Stimulated activated CD8-positive, alpha-beta memory T cell treated with anti-CD3 and anti-CD28 coated beads, Interleukin-4, amount 100 ng/mL, for 1 hour (primary cell): ENCODE data around the gene ZBTB3.
"Not testable (repeated sequence)": the region's sequence is repeated elsewhere in the genome, so short reads cannot be mapped to it uniquely, and the experiment has no call there.

ENCODE experiments used
- DNase-seq, 2 donors: peaks; one replicate each; pipeline ENCODE4 v3.0.0-alpha.2; 2020; ENCODE audit warnings: low read depth in 2 of 2, low spot score in 1 of 2

Gene ZBTB3

GRCh38 chr11:62716206-62716605 lies 37.8 kb downstream of the ZBTB3 start:
- no peak for DNase-seq

- DNase-seq: no peak
Measured at GRCh38 chr11:62715150-62716130, 38.5 kb downstream of the ZBTB3 start.

- DNase-seq: no peak
Measured at GRCh38 chr11:62713343-62713742, 40.6 kb downstream of the ZBTB3 start.

- no peak for DNase-seq
Measured at GRCh38 chr11:62712861-62713260, 41.1 kb downstream of the ZBTB3 start.

- no peak for DNase-seq
Measured at GRCh38 chr11:62712276-62712812, 41.6 kb downstream of the ZBTB3 start.

- no peak for DNase-seq
Measured at GRCh38 chr11:62710001-62710345, 44.0 kb downstream of the ZBTB3 start.

- DNase-seq: peak; percentile 94
Measured at GRCh38 chr11:62709247-62710000, 44.5 kb downstream of the ZBTB3 start.

GRCh38 chr11:62708793-62709192 lies 45.2 kb downstream of the ZBTB3 start:
- no peak for DNase-seq

GRCh38 chr11:62708392-62708791 lies 45.6 kb downstream of the ZBTB3 start:
- no peak for DNase-seq

- no peak for DNase-seq
Measured at GRCh38 chr11:62707277-62707861, 46.6 kb downstream of the ZBTB3 start, which contains the start of the genes BSCL2 and GNG3. Gene BSCL2 (minus strand): TSS chr11:62707424. CDS start chr11:62707195, 229 bp downstream. Gene GNG3 (plus strand): TSS chr11:62707676. CDS start chr11:62708296, 620 bp downstream.

- DNase-seq: no peak
Measured at GRCh38 chr11:62706850-62707247, 47.1 kb downstream of the ZBTB3 start.

GRCh38 chr11:62705880-62706849 lies 47.8 kb downstream of the ZBTB3 start:
- DNase-seq: peak; percentile 90 to 93

GRCh38 chr11:62705413-62705812 lies 48.5 kb downstream of the ZBTB3 start:
- no peak for DNase-seq

- DNase-seq: not testable (repeated sequence)
Measured at GRCh38 chr11:62703921-62704320, 50.0 kb downstream of the ZBTB3 start.

- no peak for DNase-seq
Measured at GRCh38 chr11:62702246-62702645, 51.7 kb downstream of the ZBTB3 start.
